Measurements from ENCODE around the gene ZCCHC10. TPM values are rescaled to one million over a fixed set of nuclear protein-coding genes. Genes with fewer than 3 reads are reported as not detected.
A peak's percentile ranks its signal among the peaks of the same experiment; 100 is the strongest.
"Not testable (repeated sequence)": the region's sequence is repeated elsewhere in the genome, so short reads cannot be mapped to it uniquely, and the experiment has no call there.

ZCCHC10 gene
- total RNA-seq, 1 donor from 2014 or later: 19.8 TPM

GRCh38 chr5:132996307-132996706 is 30.0 kb downstream of the ZCCHC10 start:
- Histone ChIP-seq H3K27me3 (ENCODE audit: control insufficient read depth, insufficient read depth, low read length) (no peaks in the 10 kb centered on the region), H3K36me3 (ENCODE audit: control insufficient read depth, insufficient read depth, low read length) (no peaks in the 10 kb centered on the region), H3K4me3 (ENCODE audit: low read depth, low read length) (no peak overlapping the region)
- no peak for DNase-seq (ENCODE audit: low read depth)
- TF ChIP-seq CTCF (IDR thresholded peaks at IDR 0.05; ENCODE audit: insufficient read depth, low read length, poor library complexity, severe bottlenecking): no peak

GRCh38 chr5:132987531-132988408 is 38.6 kb downstream of the ZCCHC10 start:
- H3K4me3 ChIP-seq (ENCODE audit: low read depth, low read length): peak overlapping the region; percentile 23
- no peak for TF ChIP-seq CTCF (IDR thresholded peaks at IDR 0.05; ENCODE audit: insufficient read depth, low read length, poor library complexity, severe bottlenecking)
- DNase-seq (ENCODE audit: low read depth): no peak
- no peaks in the 10 kb centered on the region for H3K27me3 ChIP-seq (ENCODE audit: control insufficient read depth, insufficient read depth, low read length)
- no peaks in the 10 kb centered on the region for H3K36me3 ChIP-seq (ENCODE audit: control insufficient read depth, insufficient read depth, low read length)

GRCh38 chr5:132982971-132983370 is 43.4 kb downstream of the ZCCHC10 start:
- not testable (repeated sequence) for H3K27me3 ChIP-seq (ENCODE audit: control insufficient read depth, insufficient read depth, low read length); DNase-seq (ENCODE audit: low read depth); H3K36me3 ChIP-seq (ENCODE audit: control insufficient read depth, insufficient read depth, low read length); H3K4me3 ChIP-seq (ENCODE audit: low read depth, low read length)

DNA sequence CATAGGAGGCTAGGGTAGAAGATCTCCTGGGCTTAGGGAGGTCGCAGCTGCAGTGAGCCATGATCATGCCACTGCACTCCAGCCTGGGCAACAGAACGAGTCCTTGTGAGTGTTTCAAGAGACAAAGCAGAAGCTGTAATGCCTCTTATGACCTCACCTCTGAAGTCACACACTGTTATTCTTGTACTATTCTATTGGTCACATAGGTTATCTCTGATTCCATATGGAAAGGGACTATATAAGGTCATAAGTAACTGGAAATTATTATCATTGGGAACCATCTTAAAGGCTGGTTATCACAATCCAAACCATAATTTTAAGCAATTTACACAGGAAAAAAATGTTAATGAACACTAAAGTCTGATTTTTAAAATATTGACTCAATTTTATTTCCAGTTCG is 45.1 kb downstream of the ZCCHC10 start:
- Histone ChIP-seq H3K36me3 (ENCODE audit: control insufficient read depth, insufficient read depth, low read length) (no peaks in the 10 kb centered on the region), H3K27me3 (ENCODE audit: control insufficient read depth, insufficient read depth, low read length) (no peaks in the 10 kb centered on the region), H3K4me3 (ENCODE audit: low read depth, low read length) (no peak overlapping the region)
- TF ChIP-seq CTCF (IDR thresholded peaks at IDR 0.05; ENCODE audit: insufficient read depth, low read length, poor library complexity, severe bottlenecking): no peak
- no peak for DNase-seq (ENCODE audit: low read depth)

DNA sequence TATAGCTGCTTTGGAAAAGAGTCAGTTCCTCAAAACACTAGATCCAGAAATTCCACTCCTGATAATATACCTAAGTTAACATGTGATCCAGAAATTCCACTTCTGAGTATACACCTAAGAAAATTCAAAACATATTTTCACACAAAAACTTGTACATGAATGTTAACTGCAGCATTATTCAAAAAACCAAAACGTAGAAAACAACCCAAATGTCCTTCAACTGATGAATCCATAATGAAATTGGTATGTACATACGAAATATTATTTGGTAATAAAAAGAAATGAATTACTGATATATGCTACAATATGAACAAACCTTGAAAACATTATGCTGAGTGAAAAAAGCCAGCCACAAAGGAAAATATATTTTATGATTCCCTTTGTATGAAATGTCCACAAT is 46.4 kb downstream of the ZCCHC10 start:
- TF ChIP-seq CTCF (IDR thresholded peaks at IDR 0.05; ENCODE audit: insufficient read depth, low read length, poor library complexity, severe bottlenecking): no peak
- no peak for DNase-seq (ENCODE audit: low read depth)
- no peaks in the 10 kb centered on the region for H3K36me3 ChIP-seq (ENCODE audit: control insufficient read depth, insufficient read depth, low read length)
- H3K4me3 ChIP-seq (ENCODE audit: low read depth, low read length): no peak overlapping the region
- H3K27me3 ChIP-seq (ENCODE audit: control insufficient read depth, insufficient read depth, low read length): no peaks in the 10 kb centered on the region

DNA sequence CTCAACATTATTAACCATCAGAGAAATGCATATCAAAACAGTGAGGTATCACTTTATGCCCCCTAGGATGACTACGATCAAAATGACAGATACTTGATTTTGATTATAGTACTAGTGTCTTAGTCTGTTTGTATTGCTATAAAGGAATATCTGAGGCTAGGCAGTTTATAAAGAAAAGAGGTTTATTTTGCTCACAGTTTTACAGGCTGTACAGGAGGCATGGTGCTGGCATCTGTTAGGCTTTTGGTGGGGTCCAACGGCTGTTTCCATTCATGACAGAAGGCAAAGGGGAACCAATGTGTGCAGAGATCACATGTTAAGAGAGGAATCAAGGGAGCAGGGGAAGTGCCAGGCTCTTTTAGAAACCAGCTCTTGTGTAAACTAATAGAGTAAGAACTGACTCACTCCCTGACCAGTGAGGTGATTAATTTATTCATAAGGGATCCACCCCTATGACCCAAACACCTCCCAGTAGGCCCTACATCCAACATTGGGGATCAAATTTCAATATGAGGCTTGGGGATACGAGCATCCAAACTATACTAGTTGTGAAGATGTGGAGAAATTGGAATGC is 46.9 kb downstream of the ZCCHC10 start:
- no peak for DNase-seq (ENCODE audit: low read depth)
- no peak for TF ChIP-seq CTCF (IDR thresholded peaks at IDR 0.05; ENCODE audit: insufficient read depth, low read length, poor library complexity, severe bottlenecking)
- Histone ChIP-seq H3K36me3 (ENCODE audit: control insufficient read depth, insufficient read depth, low read length) (no peaks in the 10 kb centered on the region), H3K4me3 (ENCODE audit: low read depth, low read length) (no peak overlapping the region), H3K27me3 (ENCODE audit: control insufficient read depth, insufficient read depth, low read length) (no peaks in the 10 kb centered on the region)
